Measurements from ENCODE around the gene KCNH2. TPM values are rescaled to one million over a fixed set of nuclear protein-coding genes. Genes with fewer than 3 reads are reported as not detected.

KCNH2 gene
- total and polyA plus RNA-seq, 2 of the 8 experiments (the other 6 are each of a cell fraction or from before 2014, with no cell fraction given) = 8.0 to 15.0 TPM

GRCh38 chr7:150943453-150943814 lies 34.7 kb downstream of the KCNH2 start:
- no peak overlapping the region for H2AK5ac ChIP-seq (ENCODE audit: low read depth, low read length)
- H3K4ac ChIP-seq (replicated peaks; ENCODE audit: insufficient read length, low read depth, low read length) = no peak overlapping the region
- no peak overlapping the region for H2BK12ac ChIP-seq (ENCODE audit: low read depth, low read length)
- H2BK5ac ChIP-seq (ENCODE audit: low read depth, low read length) = no peak overlapping the region; the same call in 1 of the 2 replicates
- ChIA-PET CTCF (ENCODE audit: partially characterized antibody) (interaction anchor here (1.1 to 6.1 kb wide), 5 partner anchors 19 to 45 kb away, joined by 4 to 35 read pairs (median 7); no protein-coding TSS in a partner anchor), POLR2A (ENCODE audit: partially characterized antibody) (no interaction called here)
- no peak overlapping the region for H2BK20ac ChIP-seq (ENCODE audit: low read length)
- no peak overlapping the region for H4K91ac ChIP-seq (replicated peaks; ENCODE audit: insufficient read length, low read length)
- H3K23ac ChIP-seq (ENCODE audit: insufficient read length) = no peak overlapping the region
- peaks cover 4% of the 10 kb centered on the region; the same call in 1 of the 2 replicates for H3K23me2 ChIP-seq (ENCODE audit: low read depth, low read length)
- no peak overlapping the region for H4K5ac ChIP-seq (ENCODE audit: insufficient read length, low read depth, low read length)
- H3K79me1 ChIP-seq (ENCODE audit: low read depth, low read length) = no peaks in the 10 kb centered on the region
- peaks cover 0 to 3% of the 10 kb centered on the region in 2 experiments for H4K20me1 ChIP-seq (replicated peaks in 1 of 2; ENCODE audit: control insufficient read depth in 1 of 2, insufficient read depth in 2 of 2, low read length in 2 of 2)
- H3K9me3 ChIP-seq (ENCODE audit: insufficient read depth in 2 of 2, low read depth in 1 of 2, low read length in 1 of 2) = no peaks in the 10 kb centered on the region
- H3K4me2 ChIP-seq (ENCODE audit: insufficient read depth in 1 of 2, low read depth in 2 of 2, low read length in 2 of 2) = no peak overlapping the region
- H4K8ac ChIP-seq (ENCODE audit: extremely low read depth, insufficient read depth, low read length) = no peak overlapping the region
- H3K4me1 ChIP-seq (replicated peaks in 1 of 4; ENCODE audit: control insufficient read depth in 3 of 4, insufficient read depth in 4 of 4, low read length in 3 of 4) = peaks cover 0 to 33% (median 20%) of the 10 kb centered on the region in 4 experiments; a peak in 6 of 7 replicates
- no peak overlapping the region for H3K27ac ChIP-seq (ENCODE audit: low read depth, low read length)
- no peak overlapping the region for H3K14ac ChIP-seq (ENCODE audit: insufficient read length)
- peaks cover 0 to 18% (median 10%) of the 10 kb centered on the region in 4 experiments; a peak in 5 of 7 replicates for H3K27me3 ChIP-seq (replicated peaks in 1 of 4; ENCODE audit: control insufficient read depth in 3 of 4, extremely low read depth in 1 of 4, insufficient read depth in 3 of 4, low read length in 3 of 4)
- 94% methylated on average over 6 of the region's 6 CpGs; no CpG with 5 or more reads in 1 of the 2 experiments for WGBS, 2 experiments (ENCODE audit: extremely low coverage in 1 of 2, insufficient coverage in 1 of 2, insufficient read length in 1 of 2, insufficient replicate concordance in 2 of 2, low coverage in 1 of 2, low lambda C conversion rate in 2 of 2, missing lambda C conversion rate in 1 of 2)
- H2BK120ac ChIP-seq (replicated peaks; ENCODE audit: low read depth, low read length) = no peak overlapping the region
- H3K9ac ChIP-seq (replicated peaks in 1 of 4; ENCODE audit: extremely low read depth in 1 of 4, low read depth in 3 of 4, low read length in 3 of 4) = no peak overlapping the region
- no peaks in the 10 kb centered on the region for H3K79me2 ChIP-seq (ENCODE audit: control insufficient read depth in 1 of 2, insufficient read depth in 2 of 2, low read length in 2 of 2)
- no peak overlapping the region for H2BK15ac ChIP-seq (ENCODE audit: low read length)
- no peak overlapping the region for H3K56ac ChIP-seq (replicated peaks; ENCODE audit: insufficient read length, low read depth, low read length)
- FAIRE-seq = no peak
- no peak for DNase-seq (ENCODE audit: low read depth in 1 of 2, low spot score in 2 of 2)
- no peak overlapping the region for H3K18ac ChIP-seq (ENCODE audit: extremely low read depth, low read length)
- no peak overlapping the region for H2AFZ ChIP-seq (ENCODE audit: low read length)
- no peaks in the 10 kb centered on the region for H3K36me3 ChIP-seq (ENCODE audit: control insufficient read depth in 2 of 4, insufficient read depth in 4 of 4, low read length in 3 of 4)
- H3K4me3 ChIP-seq (ENCODE audit: extremely low read depth in 1 of 4, insufficient read depth in 2 of 4, low read depth in 3 of 4, low read length in 4 of 4) = no peak overlapping the region
- no peak for TF ChIP-seq KDM5A (IDR thresholded peaks at IDR 0.05; ENCODE audit: low read length)
- no peak for TF ChIP-seq RFX5 (IDR thresholded peaks at IDR 0.05; ENCODE audit: borderline replicate concordance, low read depth, low read length)
- no peak for TF ChIP-seq E2F6 (IDR thresholded peaks at IDR 0.05)
- TF ChIP-seq SIN3A (conservative IDR thresholded peaks at IDR 0.05 in 1 of 2, IDR thresholded peaks at IDR 0.05 in 1 of 2; ENCODE audit: low read depth in 1 of 2, low read length in 2 of 2) = no peak
- no peak for TF ChIP-seq HDAC2 (IDR thresholded peaks at IDR 0.05; ENCODE audit: borderline replicate concordance in 1 of 2, low read depth in 2 of 2, low read length in 2 of 2)
- TF ChIP-seq ASH2L (IDR thresholded peaks at IDR 0.05; ENCODE audit: low read length) = no peak
- no peak for TF ChIP-seq FOSL1 (IDR thresholded peaks at IDR 0.05; ENCODE audit: insufficient read depth, low read depth, low read length)
- TF ChIP-seq POU5F1 (IDR thresholded peaks at IDR 0.05; ENCODE audit: low read depth, low read length) = no peak
- no peak for TF ChIP-seq MAFK (IDR thresholded peaks at IDR 0.05; ENCODE audit: low read depth, low read length)
- TF ChIP-seq CTBP2 (IDR thresholded peaks at IDR 0.05; ENCODE audit: borderline replicate concordance, insufficient read depth, insufficient read length, low read length) = no peak
- no peak for TF ChIP-seq SRF (IDR thresholded peaks at IDR 0.05; ENCODE audit: low read depth, low read length)
- no peak for TF ChIP-seq CEBPB (IDR thresholded peaks at IDR 0.05; ENCODE audit: low read depth, low read length)
- no peak for TF ChIP-seq YY1 (IDR thresholded peaks at IDR 0.05; ENCODE audit: low read depth, low read length)

All from H1 (cell line).